ENCODE results near the gene CCNY.

DNA sequence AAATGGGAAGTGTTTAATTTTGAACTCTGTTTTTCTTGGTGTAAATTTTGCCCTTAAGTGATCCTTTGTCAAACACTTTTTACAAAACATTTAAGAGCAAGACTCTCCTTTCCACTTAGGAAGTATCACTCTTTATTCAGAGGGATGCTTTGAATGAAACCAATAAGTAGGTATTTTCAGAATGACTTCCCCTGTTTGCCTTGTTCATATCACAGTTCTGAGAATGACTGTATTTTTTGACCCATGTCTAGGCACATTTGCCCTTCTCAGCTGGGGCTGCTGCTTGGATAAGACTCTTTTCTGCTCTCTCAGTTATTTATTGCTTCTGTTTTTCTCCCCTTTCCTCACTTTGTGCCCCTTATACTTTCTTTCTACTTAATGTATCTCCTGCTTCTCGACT lies 98.2 kb downstream of the CCNY start:
- TF ChIP-seq TAF1 (IDR thresholded peaks at IDR 0.05; ENCODE audit: borderline replicate concordance, insufficient read depth, low read length) (no peak), SIN3A (IDR thresholded peaks at IDR 0.05; ENCODE audit: borderline replicate concordance, insufficient read depth, low read length) (no peak), POLR2AphosphoS5 (IDR thresholded peaks at IDR 0.05; ENCODE audit: low read depth, low read length) (no peak)
